Uterus (tissue), 4 donors: Measurements from ENCODE around the gene DIDO1. TPM values are rescaled to one million over a fixed set of nuclear protein-coding genes. Genes with fewer than 3 reads are reported as not detected.

Experiments
- DNase-seq, 2 donors: peaks; one replicate each; pipeline ENCODE4 v3.0.0-alpha.2; 2019 to 2020
- H3K27ac ChIP-seq, 2 donors: fragments of 200-600 bp; sonication (generic); 1 replicate in 1 of 2; 2 replicates in 1 of 2; pipeline ENCODE4 v1.5.1; 2016 to 2018
- H3K27me3 ChIP-seq, 2 donors: fragments of 200-600 bp; sonication (generic); one replicate each; pipeline ENCODE4 v1.5.1; 2018 to 2019; ENCODE audit warnings: control low read depth in 1 of 2
- H3K36me3 ChIP-seq, 2 donors: fragments of 200-600 bp; sonication (generic); one replicate each; pipeline ENCODE4 v1.5.1; 2019; ENCODE audit warnings: control low read depth in 1 of 2
- H3K4me1 ChIP-seq, 2 donors: fragments of 200-600 bp; sonication (generic); one replicate each; pipeline ENCODE4 v1.5.1; 2018 to 2019; ENCODE audit warnings: control low read depth in 1 of 2
- H3K4me3 ChIP-seq, 2 donors: fragments of 200-600 bp; sonication (generic); 1 replicate in 1 of 2; 2 replicates in 1 of 2; pipeline ENCODE4 v1.5.1; 2018 to 2019; ENCODE audit warnings: mild to moderate bottlenecking in 1 of 2
- H3K9me3 ChIP-seq, 2 donors: fragments of 200-600 bp; sonication (generic); one replicate each; pipeline ENCODE4 v1.5.1; 2019; ENCODE audit warnings: control low read depth in 1 of 2
- POLR2A ChIP-seq, 2 donors: fragments of 450-650 bp; IDR thresholded peaks; one replicate each; pipeline ENCODE4 v1.6.1; 2016; ENCODE audit warnings: antibody characterized with exemption in 2 of 2, mild to moderate bottlenecking in 1 of 2, moderate library complexity in 1 of 2
- intact Hi-C: fragments of 100-400 bp; cut with DNase I; formaldehyde crosslinking; loops from one replicate; pipeline ENCODE4 v1.15.1; 2023; ENCODE audit warnings: low total_unique reads
- total RNA-seq, 4 donors: library from RNA; depleted of rRNA in 3 of 4; stranded (reverse); fragments of >200 nt in 3 of 4; gene quantifications; one replicate each; pipeline versions ENCODE4 v1.1.0 to v1.2.4, GENCODE V29; 2014 to 2023
- TF ChIP-seq, protein P1 (sequence below), 4 experiments: fragments of 200-600 bp in 2 of 4; fragments of 450-650 bp in 2 of 4; sonication (generic) in 2 of 4; IDR thresholded peaks; one replicate each; pipeline ENCODE4 v1.5.1; 2016 to 2019; ENCODE audit warnings: antibody characterized with exemption in 4 of 4, mild to moderate bottlenecking in 2 of 4, moderate library complexity in 1 of 4
- donor health status: DM: yes; HTN: yes; CAD: no.

The DIDO1 gene
- total RNA-seq, 4 donors from 2014 or later: 20.9 to 92.8 (median 78.8) TPM

DNA sequence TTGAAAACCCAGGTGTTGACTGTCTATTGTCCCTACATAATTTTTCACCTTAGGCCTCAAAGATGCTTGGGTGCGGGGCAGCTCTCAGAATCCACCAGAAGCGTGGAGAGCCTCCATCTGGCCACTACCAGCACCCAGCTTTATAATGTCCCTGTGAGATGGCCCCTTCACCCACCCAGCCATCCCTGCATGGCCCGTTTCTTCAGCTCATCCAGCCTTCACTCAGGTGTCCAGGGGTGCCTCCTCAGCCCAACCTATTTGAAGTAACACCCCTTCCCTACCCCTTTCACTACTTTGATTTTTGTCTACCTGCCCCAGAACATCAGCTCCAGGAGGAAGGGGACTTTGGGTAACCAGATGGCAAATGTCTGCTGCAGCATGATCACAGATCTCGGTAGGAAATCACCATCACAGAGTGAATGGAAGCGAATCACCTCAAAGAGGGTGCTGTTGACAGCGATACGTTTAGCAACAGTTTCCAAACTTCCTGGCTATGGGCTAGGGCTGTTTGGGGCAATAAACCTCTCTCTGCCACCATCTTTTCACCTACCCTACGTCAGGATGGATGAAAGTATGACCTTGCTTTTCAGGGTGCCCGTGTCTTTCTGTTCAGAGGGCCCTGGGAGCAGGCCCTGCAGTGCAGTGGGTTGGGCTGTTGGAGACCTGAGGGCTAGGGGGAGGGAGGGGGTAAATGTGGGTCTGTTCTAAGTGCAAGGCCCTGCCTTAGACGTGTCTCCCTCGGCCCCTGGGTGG is 25.0 kb upstream of the DIDO1 start:
- TF ChIP-seq, protein P1, sequence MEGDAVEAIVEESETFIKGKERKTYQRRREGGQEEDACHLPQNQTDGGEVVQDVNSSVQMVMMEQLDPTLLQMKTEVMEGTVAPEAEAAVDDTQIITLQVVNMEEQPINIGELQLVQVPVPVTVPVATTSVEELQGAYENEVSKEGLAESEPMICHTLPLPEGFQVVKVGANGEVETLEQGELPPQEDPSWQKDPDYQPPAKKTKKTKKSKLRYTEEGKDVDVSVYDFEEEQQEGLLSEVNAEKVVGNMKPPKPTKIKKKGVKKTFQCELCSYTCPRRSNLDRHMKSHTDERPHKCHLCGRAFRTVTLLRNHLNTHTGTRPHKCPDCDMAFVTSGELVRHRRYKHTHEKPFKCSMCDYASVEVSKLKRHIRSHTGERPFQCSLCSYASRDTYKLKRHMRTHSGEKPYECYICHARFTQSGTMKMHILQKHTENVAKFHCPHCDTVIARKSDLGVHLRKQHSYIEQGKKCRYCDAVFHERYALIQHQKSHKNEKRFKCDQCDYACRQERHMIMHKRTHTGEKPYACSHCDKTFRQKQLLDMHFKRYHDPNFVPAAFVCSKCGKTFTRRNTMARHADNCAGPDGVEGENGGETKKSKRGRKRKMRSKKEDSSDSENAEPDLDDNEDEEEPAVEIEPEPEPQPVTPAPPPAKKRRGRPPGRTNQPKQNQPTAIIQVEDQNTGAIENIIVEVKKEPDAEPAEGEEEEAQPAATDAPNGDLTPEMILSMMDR (IDR thresholded peaks at IDR 0.05): no peak
- no peak for TF ChIP-seq POLR2A (IDR thresholded peaks at IDR 0.05)
- Histone ChIP-seq H3K4me3 (no peak overlapping the region), H3K27me3 (no peaks in the 10 kb centered on the region), H3K4me1 (peaks cover 5 to 18% of the 10 kb centered on the region in 2 donors), H3K27ac (no peak overlapping the region), H3K36me3 (no peaks in the 10 kb centered on the region), H3K9me3 (no peaks in the 10 kb centered on the region)
- DNase-seq: no peak
- intact Hi-C loops: no loop called here

DNA sequence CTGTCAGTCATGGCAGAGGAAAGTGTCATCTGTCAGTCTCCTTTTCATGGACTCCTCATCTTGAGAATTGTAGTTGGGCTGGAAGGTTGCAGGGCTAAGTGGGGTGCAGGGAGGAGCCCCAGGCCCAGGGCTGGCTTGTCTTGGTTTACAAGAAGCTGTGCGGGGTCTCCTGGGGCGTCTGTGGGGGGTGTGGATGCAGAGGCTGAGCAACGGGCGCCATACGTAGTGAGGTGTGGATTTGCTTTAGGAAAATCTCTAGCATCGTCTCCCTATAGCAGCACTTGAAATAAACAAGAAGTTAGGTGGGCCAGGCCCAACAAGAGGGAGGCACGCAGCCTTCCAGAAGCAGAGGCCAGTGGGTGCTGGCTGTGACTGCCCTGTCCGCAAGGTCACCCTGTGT is 24.4 kb upstream of the DIDO1 start:
- Histone ChIP-seq H3K27me3 (no peaks in the 10 kb centered on the region), H3K9me3 (no peaks in the 10 kb centered on the region), H3K4me1 (peaks cover 5 to 18% of the 10 kb centered on the region in 2 donors), H3K4me3 (no peak overlapping the region), H3K27ac (no peak overlapping the region), H3K36me3 (no peaks in the 10 kb centered on the region)
- intact Hi-C loops: no loop called here
- TF ChIP-seq POLR2A (IDR thresholded peaks at IDR 0.05): no peak
- TF ChIP-seq, protein P1 (IDR thresholded peaks at IDR 0.05): no peak
- DNase-seq: no peak

DNA sequence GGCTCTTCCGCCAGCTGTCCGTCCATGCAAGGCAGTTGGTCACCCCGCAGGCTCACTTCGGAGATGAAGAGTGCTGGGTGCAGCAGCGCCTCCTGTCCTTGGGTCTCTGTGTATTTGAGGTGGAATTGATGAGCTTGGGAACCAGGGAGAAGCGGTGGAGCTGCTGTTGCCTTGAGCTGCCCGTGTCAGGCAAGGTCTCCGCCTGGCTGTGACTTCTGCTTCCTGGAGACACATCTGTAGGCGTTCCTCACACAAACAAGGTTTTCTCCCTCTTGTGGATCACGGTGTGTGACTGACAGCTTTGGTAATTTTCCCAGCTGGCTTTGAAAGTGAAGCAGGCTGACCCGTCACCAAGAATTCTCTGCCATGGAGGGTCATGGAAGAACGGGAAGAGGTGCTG is 23.7 kb upstream of the DIDO1 start:
- H3K27ac ChIP-seq: no peak overlapping the region
- no peak for DNase-seq
- H3K9me3 ChIP-seq: no peaks in the 10 kb centered on the region
- H3K4me3 ChIP-seq: no peak overlapping the region
- no peak for TF ChIP-seq POLR2A (IDR thresholded peaks at IDR 0.05)
- TF ChIP-seq, protein P1 (IDR thresholded peaks at IDR 0.05): no peak
- H3K27me3 ChIP-seq: no peaks in the 10 kb centered on the region
- peaks cover 5 to 18% of the 10 kb centered on the region in 2 donors for H3K4me1 ChIP-seq
- intact Hi-C loops: no loop called here
- H3K36me3 ChIP-seq: no peaks in the 10 kb centered on the region

DNA sequence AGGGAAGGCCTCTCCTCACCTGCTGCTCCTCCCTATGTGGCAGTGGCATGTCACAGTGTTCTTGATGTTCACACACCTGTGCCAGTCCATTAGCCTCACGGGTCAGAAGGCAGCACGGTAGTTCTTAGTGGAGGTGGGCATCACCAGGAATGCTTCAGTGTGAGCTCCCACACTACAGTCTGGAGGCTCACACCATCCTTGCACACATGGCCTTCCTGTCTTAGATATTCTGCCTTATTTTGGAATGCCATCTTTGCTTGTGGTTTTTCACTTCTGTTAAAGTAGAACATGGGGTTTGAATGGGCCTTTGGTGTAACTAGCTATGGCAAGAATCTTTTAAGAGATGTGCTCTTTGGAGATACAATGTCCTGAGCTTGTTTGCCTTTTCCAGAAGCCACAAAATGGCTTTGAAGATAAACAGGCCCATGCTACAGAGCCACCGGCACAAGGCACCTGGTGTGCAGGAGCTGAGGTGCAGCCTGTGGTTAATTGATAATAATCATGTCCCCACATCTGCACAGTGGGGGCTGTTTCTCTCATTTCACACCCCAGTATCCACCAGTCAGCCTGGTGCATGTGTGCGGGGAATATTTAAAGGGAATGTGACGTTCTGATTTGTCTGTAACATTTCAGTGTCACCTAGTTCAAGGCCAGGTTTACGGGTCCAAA is 23.0 kb upstream of the DIDO1 start:
- Histone ChIP-seq H3K9me3 (no peaks in the 10 kb centered on the region), H3K36me3 (no peaks in the 10 kb centered on the region), H3K4me3 (no peak overlapping the region), H3K27me3 (no peaks in the 10 kb centered on the region), H3K27ac (no peak overlapping the region), H3K4me1 (peaks cover 5 to 14% of the 10 kb centered on the region in 2 donors)
- no peak for DNase-seq
- intact Hi-C loops: no loop called here
- TF ChIP-seq POLR2A (IDR thresholded peaks at IDR 0.05): no peak
- TF ChIP-seq, protein P1 (IDR thresholded peaks at IDR 0.05): no peak
